H1 (cell line): ENCODE data around the gene PROZ.

Source experiments
- CTCF ChIP-seq, 3 experiments: IDR thresholded peaks; 1 replicate in 2 of 3; 2 replicates in 1 of 3; pipeline versions ENCODE4 v1.5.1 to v1.6.1; 2011; ENCODE audit warnings: low read length in 3 of 3, mild to moderate bottlenecking in 3 of 3, inconsistent platforms in 2 of 3, low read depth in 1 of 3, moderate library complexity in 1 of 3; ENCODE audit not compliant: insufficient read depth in 1 of 3; ENCODE audit errors: control extremely low read depth in 1 of 3
- EP300 ChIP-seq, 2 experiments: IDR thresholded peaks; 1 replicate in 1 of 2; 2 replicates in 1 of 2; pipeline ENCODE4 v1.6.1; 2011 to 2012; ENCODE audit warnings: low read depth in 2 of 2, low read length in 2 of 2, mild to moderate bottlenecking in 2 of 2, borderline replicate concordance in 1 of 2, inconsistent platforms in 1 of 2, moderate library complexity in 1 of 2
- EZH2 ChIP-seq: fragments of 200-600 bp; sonication (generic); IDR thresholded peaks from 2 replicates; pipeline ENCODE4 v1.7.1; 2012; ENCODE audit warnings: low read depth, mild to moderate bottlenecking, moderate library complexity, low read length, inconsistent platforms; ENCODE audit not compliant: severe bottlenecking
- JUN ChIP-seq: IDR thresholded peaks from 2 replicates; pipeline ENCODE4 v1.6.1; 2011; ENCODE audit warnings: low read depth, mild to moderate bottlenecking, improper control_type of control experiment, low read length
- MAFK ChIP-seq: IDR thresholded peaks from 2 replicates; pipeline ENCODE4 v1.6.1; 2012; ENCODE audit warnings: low read depth, mild to moderate bottlenecking, improper control_type of control experiment, low read length
- MAX ChIP-seq: IDR thresholded peaks from 2 replicates; pipeline ENCODE4 v1.6.1; 2012; ENCODE audit warnings: inconsistent platforms
- POLR2A ChIP-seq, 2 experiments: IDR thresholded peaks; 1 replicate in 1 of 2; 2 replicates in 1 of 2; pipeline ENCODE4 v1.6.1; 2011; ENCODE audit warnings: low read depth in 2 of 2, low read length in 2 of 2, mild to moderate bottlenecking in 2 of 2; ENCODE audit errors: control extremely low read depth in 1 of 2
- POLR2AphosphoS5 ChIP-seq: IDR thresholded peaks from 2 replicates; pipeline ENCODE4 v1.6.1; 2011; ENCODE audit warnings: low read depth, low read length
- TAF1 ChIP-seq: IDR thresholded peaks from 2 replicates; pipeline ENCODE4 v1.6.1; 2011; ENCODE audit warnings: mild to moderate bottlenecking, low read depth, low read length
- TEAD4 ChIP-seq: IDR thresholded peaks from 2 replicates; pipeline ENCODE4 v1.6.1; 2012; ENCODE audit warnings: low read depth, low read length, inconsistent platforms, mixed read lengths

GRCh38 chr13:113164492-113164891 is 6.0 kb downstream of the PROZ start:
- TF ChIP-seq EZH2 (no peak), CTCF (IDR thresholded peaks at IDR 0.05; ENCODE audit: control extremely low read depth in 1 of 3, insufficient read depth in 1 of 3, low read depth in 1 of 3, low read length in 3 of 3) (no peak), EP300 (IDR thresholded peaks at IDR 0.05; ENCODE audit: borderline replicate concordance in 1 of 2, low read depth in 2 of 2, low read length in 2 of 2) (no peak), MAX (no peak), POLR2A (IDR thresholded peaks at IDR 0.05; ENCODE audit: control extremely low read depth in 1 of 2, low read depth in 2 of 2, low read length in 2 of 2) (no peak), POLR2AphosphoS5 (no peak), MAFK (no peak), TEAD4 (no peak), TAF1 (no peak), JUN (no peak)
